Activated CD4-positive, alpha-beta T cell treated with anti-CD3 and anti-CD28 coated beads for 48 hours (primary cell): ENCODE measurements around the gene PTGFRN.
"Not testable (repeated sequence)": the region's sequence is repeated elsewhere in the genome, so short reads cannot be mapped to it uniquely, and the experiment has no call there.

Experiments used
- DNase-seq: peaks from one replicate; pipeline ENCODE4 v3.0.0-alpha.2; 2020

PTGFRN gene

DNA sequence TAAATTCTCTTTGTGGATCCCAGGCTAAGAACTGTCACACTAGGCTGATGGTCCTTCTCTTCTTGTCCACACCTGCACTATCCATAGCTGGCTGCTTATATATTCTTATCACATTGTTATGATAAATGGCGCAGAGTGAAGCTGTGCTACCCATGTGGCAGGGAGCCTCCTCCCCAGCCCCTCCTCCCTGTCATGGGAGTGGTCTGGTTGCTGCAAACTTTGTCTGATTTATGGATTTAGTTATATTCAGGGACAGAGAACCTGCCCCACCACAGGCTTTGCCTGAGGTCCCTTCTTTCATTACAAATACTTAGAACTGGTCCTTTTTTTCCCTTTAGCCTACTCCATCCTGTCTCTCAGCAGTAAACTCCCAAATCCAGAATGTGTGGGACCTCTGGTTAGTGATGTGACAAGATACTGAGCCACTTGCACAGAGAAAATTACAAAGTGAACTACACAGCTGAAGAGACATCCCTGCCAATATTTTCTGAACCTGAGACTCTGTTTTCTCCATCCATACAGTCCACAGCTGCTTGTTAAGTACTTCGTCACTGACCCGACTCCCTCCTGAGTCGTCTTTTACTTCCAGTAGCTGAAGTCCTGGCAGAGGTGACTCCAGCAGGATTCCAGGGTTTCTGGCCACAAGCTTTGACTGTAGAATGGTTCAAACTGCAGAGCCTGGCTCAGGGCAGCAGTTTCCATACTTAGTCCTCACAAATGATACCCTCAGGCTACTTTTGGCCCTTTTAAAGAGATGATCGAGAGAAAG, 37.6 kb downstream of the PTGFRN start:
- DNase-seq, result no peak

DNA sequence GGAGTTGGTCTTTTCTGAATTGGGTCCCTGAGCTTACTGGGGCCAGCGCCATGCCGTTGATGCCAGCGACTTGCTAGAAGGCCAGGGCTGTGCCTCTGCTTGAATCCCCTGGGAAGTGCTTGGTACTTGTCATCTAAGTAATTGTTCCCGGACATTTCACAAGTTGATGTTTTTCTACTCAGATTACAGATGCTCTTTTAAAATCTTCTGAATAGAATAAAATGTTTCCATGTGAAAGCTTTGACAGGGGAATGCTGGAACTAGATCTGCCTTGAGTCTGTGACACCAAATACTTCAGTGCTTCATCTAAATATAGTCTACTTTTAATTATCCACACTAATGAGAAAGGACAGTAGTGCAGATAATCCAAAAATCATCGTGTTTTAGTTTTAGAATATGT, 38.3 kb downstream of the PTGFRN start:
- no peak for DNase-seq

DNA sequence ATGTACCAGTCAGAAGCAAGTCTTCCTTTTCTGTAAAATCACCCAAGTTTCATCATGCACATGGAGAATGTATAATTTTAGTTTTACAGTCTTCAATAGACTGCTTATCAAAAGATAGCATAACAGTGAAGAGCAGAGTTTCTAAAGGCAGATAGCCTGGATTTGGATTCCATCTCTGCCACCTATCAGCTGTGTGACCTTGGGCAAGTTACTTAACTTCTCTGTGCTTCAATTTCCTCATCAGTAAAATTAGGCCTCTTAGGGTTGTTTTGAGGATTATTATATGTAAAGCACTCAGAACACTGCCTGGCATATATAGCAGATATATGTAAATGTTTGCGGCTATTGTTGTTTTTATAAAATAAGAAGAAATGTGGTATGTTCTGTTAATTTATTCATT, 38.9 kb downstream of the PTGFRN start:
- no peak for DNase-seq

DNA sequence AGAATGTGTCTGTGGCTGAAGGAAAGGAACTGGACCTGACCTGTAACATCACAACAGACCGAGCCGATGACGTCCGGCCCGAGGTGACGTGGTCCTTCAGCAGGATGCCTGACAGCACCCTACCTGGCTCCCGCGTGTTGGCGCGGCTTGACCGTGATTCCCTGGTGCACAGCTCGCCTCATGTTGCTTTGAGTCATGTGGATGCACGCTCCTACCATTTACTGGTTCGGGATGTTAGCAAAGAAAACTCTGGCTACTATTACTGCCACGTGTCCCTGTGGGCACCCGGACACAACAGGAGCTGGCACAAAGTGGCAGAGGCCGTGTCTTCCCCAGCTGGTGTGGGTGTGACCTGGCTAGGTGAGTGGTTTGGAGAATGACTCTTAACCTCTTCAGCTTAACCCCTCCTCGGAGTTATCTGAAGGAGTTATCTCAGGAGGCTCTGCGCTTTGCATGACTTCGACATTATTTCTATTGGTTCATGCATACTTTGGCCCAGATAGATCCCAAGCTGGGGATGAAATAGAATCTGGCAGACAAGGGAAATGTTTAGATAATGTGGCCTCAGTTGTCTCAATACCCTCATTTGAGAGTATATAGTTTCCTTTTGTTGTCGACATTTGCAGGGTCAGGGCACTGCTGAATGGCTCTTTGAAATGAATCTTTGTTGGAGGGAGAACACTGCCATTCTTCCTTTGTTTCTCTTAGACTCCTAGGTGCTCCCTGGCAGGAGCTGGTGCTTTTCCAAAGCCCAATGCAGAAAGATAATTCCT, 39.7 kb downstream of the PTGFRN start:
- DNase-seq, result no peak

DNA sequence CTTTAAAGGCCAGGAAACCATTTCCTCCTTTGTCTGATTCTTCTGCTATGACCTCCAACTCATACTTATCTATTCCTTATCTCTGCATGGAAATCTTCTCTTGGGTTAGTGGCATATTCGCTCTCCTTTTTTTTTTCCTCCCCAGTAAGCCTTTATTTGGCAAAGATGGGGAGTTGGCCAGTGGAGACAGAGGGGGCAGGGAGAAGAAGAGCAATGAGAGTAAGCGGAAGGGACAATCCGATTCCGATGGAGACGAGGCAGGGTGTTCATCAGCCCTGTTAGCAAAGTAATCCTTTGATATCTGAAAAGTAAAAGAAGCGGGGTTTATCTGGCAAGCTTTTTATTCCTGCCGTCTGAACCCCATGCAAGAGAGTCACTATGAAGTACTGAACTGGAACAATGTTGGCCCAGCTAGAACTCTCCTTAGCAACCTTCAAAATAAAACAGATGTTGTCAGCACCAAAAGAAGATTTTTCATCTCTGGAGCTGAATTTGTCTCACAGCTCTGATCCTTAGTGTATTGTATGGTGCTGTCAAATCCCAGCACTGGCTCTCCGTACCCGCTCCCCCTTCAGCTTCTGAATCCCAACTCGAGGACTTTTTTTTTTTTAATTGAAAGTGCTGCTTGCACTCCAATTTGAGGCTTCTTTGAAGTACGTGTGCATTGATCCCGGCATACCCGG, 40.9 kb downstream of the PTGFRN start:
- DNase-seq, result no peak

DNA sequence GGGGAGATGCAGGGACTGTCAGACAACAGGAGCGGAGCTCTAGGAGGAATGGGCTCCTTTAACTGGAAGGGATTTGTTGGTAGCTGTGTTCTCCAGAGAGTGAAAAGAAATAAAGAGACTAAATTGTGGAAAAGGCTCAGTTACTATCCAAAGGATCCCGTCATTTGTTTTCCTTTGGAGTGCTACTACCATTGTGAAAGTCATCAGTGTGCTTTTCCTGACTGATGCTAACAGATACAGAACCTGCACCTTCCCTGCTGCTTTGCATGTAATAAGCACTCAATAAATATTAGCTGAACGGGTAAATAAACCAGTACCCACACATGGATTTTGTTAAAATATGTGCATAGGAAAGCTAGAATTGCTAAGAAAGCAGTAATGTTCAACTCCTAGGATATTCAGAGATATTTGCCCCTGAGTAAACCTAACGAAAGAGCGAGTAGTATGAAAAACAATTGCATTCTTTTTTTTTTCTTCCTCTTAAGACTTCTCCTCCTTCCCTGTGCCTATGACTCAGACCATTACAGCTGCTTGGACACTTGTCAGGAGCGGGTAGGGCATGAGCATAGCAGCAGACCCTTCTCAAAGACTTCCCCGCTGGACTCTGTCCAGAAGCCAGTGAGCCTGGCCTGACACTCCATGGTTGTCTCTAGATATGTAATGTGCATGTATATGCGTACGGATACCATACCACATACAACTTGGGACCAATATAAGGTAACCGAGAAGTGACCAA, 41.7 kb downstream of the PTGFRN start:
- DNase-seq, result no peak

DNA sequence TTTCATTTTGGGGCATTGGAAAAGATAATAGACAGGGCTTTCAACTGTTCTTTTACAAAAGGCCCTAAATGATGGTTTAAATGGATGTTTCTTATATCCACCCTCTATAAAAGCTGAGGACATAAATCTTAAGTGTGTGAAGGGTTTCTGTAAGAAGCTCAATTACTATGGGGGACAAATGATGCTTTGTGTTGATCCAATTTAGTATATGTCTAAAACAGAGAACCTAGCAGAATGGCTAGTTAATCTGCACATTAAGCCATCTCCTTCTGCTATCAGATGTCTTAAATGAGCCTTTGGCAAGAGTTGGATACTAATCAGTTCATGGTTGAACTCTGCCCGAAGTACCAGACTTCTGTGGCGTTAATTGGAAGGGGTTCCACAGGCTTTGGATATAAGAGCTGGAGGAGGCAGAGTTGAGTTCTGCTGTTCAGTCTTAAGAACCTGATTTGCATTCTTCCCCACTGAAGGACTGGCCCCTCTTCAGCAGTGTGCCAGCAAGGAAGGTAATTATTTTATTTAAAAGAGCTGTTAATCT, 43.1 kb downstream of the PTGFRN start:
- DNase-seq, result no peak

DNA sequence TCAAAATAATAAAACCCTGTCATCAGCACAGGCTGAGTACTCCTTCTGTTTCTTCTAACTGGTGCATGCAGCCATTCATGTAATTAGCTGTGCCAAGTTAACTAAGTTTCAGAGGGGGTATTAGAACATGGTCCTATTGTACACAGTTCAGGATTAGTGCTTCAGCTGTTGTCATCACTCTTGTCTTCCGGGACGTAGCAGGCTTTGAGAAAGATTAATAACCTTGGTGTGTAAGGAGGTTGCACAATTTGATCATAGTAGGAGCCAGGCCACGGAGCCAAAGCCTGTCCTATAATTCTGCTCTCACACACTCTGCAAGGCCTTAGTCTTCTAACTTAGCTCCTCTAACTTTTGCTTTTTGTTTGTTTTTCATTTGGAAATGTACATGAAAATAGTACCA, 44.7 kb downstream of the PTGFRN start:
- no peak for DNase-seq

DNA sequence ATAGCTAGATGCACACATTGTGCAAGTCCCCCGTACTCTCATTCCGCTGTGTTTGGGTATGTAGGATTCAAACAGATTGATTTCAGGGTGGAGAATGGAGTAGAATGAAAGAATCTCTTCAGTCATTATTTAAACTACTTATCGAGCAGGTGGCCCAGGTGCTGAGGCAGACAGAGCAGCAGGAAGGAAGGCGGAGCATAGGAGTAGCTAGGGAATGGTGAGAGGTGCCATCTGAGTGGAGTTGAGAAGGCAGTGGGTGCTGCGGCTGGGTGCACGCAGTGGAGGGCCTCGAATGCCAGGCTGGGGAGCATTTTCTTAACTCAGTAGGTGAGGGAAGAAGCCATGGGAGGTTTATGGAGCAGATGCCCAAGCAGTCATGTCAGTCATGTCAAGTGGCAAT, 46.7 kb downstream of the PTGFRN start:
- no peak for DNase-seq

DNA sequence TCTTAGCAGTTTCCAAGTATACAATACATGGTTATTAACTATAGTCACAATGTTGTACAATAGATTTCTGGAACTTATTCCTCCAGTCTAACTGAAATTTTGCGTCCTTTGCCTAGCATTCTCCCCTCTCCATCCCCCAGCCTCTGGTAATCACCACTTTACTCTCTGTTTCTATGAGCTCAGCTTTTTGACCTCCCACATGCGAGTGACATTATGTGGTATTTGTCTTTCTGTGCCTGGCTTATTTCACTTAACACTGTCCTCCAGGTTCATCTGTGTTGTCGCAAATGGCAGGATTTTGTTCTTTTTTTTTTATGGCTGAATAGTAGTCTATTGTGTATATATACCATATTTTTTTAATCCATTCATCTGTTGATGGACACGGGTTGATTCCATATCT, 47.9 kb downstream of the PTGFRN start:
- no peak for DNase-seq

DNA sequence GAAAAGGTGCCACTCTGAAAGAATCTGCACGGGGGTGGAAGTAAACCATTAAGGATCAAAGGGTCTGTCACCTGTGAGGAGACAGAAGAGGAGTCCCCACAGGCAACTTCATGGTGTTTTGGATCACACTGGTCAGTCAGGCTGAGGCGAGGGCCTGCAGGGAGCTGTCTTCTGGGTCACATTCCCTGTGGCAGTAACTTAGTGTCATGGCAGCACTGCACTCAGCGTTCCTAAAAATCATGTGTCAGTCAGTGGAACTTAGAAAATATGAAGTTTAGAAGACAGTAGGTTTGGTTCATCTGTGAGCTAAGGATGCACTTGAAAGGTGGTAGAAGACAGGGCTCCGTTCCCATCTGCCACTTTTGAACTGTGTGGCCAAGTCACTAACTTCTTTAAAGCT, 48.4 kb downstream of the PTGFRN start:
- DNase-seq, result no peak

DNA sequence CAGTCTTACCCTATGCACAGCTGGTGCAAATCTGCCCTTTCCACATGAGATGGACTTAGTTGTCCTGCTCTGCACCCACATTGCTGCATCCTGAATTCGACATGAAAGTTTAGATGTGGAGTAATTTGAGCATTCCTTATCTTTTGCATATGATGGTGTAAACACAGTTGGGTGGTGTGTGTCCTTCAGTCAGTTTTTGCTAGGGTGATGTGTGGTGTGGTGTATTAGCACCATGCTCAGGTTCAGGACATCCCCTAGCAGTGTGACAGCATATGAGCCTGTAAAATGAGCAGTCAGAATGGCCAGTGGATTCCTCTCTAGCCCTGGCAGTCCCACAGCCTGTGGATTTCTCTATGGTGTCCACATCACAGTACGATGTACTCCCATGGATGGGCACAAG, 49.3 kb downstream of the PTGFRN start:
- DNase-seq, result no peak

DNA sequence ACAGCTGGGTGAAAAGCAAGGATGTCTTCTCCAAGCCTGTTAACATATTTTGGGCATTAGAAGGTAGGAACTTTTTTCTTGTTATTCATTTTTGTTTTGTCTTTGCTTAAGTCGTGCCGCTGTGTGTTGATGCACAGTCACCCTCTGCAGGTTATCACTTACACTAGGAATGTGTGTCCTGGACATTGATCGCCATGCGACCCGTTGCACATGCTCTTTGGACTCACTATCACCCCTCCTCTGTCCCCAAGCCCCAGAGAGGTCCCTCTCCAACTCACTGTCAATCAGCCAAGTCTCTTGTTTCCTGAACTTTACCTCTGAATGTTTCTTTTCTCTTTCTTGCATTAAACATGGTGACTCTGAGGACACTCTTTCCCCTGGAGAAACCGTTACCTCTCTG, 51.9 kb downstream of the PTGFRN start:
- no peak for DNase-seq

DNA sequence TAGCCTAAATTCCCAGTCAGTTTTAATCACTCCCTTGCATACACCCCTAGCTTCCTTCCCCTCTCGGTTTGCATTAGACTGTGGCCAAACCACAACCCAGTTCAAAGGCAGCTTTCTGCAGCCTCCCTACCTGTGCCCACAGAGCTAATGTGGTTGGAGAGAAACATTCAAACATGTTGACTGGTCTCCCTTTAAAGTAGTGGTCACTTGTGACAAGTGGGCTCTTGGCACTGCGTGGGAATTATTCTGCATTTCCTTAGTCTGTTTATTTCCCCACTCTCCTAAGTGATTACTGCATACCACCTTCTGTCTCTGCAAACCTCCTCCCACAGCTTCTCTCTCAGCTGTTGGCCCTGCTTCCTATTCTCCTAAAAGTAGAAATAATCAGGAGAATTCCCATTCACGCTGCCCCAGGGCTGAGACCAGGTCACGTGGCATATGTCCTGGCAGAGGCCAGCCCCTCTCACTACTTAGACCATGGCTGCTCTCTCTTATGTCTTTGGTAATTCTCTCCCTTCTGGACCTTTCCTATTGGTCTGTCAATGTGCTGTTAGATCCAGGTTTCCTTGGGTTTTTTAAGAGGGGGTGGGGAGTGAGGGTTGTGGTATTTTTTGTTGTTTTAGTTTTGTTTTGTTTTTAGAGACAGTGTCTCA, 53.4 kb downstream of the PTGFRN start:
- DNase-seq, result no peak

DNA sequence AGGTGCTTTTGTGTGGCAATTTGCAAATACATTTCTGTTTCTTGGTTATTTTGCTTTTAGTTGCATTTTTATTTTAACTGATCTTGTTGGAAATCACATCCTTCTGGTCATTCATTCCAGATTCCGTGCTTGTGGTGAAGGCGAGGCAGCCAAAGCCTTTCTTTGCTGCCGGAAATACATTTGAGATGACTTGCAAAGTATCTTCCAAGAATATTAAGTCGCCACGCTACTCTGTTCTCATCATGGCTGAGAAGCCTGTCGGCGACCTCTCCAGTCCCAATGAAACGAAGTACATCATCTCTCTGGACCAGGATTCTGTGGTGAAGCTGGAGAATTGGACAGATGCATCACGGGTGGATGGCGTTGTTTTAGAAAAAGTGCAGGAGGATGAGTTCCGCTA, 57.1 kb downstream of the PTGFRN start:
- DNase-seq, result no peak

DNA sequence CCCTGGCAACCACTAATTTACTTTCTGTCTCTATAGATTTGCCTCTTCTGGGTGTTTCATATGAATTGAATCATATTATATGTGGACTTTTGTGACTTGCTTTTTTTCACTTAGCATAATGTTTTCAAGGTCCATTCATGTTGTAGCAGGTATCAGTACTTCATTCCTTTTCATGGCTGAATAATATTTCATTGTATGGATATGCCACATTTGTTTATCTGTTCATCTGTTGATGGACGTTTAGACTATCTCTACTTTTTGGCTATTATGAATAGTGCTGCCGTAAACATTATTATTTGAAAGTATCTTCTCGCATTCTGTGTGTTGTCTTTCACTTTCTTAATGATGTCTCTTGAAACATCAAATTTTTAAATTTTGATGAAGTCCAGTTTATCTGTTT, 59.0 kb downstream of the PTGFRN start:
- DNase-seq, result no peak

DNA sequence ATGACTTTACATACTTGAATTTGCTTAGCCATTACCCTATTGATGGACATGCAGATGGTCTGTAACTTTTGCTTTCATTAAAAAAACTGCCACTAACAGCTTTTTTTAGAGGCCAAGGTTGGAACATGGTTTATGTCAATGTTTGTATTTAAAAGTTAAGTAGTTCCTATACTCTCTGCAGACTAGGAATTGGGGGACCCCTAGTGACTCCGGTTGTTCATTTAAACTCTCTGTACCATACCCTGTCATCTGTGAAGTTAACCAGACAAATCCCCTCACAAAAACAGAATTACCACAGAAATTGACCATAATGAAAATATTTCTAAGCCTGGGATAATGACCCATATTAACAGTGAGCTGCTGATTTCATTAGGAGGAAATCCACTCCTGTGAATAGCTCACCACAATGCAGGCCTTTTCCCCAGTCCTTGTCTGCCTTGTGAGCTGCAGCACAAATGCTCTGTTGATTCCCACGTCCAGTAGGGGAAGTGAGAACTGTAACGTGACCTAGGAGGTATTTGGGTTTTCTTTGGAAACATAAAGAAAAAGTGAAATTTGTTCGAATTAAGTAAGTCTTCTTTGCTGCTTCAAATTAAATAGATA, 61.6 kb downstream of the PTGFRN start:
- DNase-seq, result no peak

DNA sequence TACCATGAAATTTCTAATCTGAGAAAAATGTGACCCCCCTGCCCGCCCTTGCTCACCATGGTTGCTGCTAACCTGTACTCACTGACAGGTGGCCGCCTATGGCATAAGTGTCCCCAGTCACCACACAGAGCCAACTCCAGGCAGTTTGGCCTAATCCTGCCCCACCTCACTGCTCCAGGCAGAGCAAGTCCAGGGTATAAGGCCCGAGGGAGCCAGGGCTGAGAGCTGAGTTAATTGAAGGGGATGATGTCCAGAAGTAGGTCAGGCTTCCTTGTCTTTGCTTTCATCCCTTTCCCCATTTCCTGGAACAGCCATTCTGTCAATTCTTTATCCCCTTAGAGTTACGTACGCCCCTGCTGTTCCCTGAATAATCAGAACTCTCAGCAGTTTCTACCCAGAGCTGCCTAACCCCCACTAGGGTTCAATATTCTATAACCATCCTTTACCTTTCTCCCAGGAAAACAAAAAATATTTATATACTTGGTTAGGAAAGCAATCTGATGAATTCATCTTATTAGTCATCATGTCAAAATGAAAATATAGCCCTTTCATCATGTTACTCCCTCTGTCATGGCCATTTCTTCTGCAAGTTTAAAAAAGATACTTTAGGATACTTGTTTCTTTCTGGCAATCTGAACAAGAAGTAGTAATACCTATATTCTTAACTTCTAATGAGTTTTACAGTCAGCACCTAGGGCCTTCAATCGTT, 62.4 kb downstream of the PTGFRN start:
- no peak for DNase-seq

DNA sequence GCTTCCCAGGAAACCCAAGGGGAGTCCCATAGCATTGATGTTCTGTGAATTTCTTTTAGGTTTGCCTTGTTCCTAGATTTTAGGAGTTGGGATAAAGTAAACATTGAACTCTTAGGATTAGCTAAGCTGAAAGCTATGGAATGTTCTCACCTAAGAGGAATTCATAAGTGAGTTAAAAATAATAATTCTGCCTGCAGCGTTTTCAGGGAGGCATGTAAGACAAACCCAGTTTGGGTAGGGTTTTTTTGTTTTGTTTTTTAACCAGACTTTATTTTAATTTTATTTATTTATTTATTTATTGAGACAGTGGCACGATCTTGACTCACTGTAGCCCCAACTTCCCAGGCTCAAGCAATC, 62.9 kb downstream of the PTGFRN start:
- DNase-seq, result no peak

DNA sequence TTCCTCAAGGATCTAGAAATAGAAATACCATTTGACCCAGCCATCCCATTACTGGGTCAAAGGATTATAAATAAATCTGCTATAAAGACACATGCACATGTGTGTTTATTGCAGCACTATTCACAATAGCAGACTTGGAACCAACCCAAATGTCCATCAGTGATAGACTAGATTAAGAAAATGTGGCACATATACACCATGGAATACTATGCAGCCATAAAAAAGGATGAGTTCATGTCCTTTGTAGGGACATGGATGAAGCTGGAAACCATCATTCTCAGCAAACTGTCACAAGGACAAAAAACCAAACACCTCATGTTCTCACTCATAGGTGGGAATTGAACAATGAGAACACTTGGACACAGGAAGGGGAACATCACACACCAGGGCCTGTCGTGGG, 70.6 kb downstream of the PTGFRN start:
- not testable (repeated sequence) for DNase-seq

DNA sequence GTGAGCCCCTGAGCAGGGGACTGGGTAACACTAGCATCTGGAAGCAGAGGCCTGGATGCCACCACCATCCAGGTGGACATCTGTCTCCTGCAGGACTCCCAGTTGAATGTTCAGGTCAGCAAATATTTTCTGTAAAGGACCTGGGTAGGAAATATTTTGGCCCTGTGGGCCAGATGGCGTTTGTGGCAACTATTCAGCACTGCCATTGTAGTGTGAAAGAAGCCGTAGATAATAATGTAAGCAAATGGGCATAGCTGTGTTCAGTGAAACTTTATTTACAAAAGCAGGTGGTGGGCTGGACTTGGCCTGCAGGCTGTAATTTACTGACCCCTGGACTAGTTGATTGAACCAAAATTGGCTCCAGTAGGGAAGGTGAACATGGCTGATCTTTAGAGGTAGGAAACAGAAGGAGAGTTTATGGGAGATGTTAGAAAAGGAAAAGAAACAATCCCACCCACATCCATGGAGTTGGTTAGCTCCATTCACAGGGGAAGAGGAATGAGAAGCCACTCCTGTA, 71.9 kb downstream of the PTGFRN start:
- DNase-seq, result no peak
